ENCODE measurements around the gene F10.

Gene F10

DNA sequence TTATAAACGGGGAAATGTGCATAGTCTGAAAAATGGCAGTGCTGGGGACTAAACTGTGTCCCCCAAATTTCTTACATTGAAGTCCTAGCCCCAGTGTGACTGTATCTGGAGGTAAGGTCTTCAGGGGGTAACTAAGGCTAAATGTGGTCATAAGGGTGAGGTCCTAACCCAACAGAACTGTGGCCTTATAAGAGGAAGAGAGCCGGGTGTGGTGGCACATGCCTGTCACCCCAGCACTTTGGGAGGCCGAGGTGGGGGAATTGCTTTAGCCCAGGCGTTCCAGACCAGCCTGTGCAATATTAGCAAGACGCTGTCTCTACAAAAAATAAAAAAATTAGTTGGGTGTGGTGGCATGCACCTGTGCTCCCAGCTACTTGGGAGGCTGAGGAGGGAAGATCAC, 53.7 kb downstream of the F10 start:
- no peak for DNase-seq

- no peak for DNase-seq
These were observed 54.2 kb downstream of the F10 start for GRCh38 chr13:113176822-113177221.

DNA sequence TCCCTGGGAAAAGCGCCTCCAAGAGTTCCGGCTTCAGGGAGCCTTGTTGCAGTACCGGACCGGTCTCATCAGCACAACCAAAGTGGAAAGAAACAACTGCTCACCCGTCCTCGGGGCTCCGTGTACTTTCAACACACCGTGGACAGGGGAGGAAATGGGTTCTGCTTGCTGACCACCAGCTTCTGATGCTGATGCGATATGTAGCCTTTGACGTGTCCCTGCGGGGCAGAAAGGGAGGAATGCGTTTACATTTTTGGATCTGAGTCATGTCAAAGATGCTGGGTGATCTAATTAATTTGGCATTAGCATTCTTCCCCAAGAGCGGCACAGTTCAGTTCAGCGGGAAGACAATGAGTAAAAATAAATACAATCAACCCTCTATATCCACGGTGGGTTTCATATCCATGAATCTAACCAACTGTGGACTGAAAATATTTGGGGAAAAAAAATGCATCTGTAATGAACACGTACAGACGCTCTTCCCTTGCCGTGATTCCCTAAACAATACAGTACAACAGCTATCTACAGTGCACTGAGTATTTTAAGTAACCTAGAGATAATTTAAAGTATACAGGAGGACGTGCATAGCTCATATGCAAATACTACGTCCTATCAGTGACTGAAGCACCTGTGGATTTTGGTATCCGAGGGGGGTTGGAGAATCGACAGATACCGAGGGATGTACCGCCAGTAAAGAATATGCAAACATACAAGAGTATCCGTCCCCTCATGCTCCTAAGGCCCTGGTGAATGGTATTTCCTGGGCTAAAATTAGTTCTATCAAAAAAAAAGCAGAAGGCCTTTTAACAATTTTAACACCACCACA, 55.7 kb downstream of the F10 start:
- DNase-seq: no peak

- no peak for DNase-seq
These were observed 56.2 kb downstream of the F10 start for GRCh38 chr13:113178896-113179167.

GRCh38 chr13:113179374-113180230, 57.0 kb downstream of the F10 start:
- no peak for DNase-seq

GRCh38 chr13:113182046-113182445, 59.4 kb downstream of the F10 start:
- DNase-seq: no peak

DNA sequence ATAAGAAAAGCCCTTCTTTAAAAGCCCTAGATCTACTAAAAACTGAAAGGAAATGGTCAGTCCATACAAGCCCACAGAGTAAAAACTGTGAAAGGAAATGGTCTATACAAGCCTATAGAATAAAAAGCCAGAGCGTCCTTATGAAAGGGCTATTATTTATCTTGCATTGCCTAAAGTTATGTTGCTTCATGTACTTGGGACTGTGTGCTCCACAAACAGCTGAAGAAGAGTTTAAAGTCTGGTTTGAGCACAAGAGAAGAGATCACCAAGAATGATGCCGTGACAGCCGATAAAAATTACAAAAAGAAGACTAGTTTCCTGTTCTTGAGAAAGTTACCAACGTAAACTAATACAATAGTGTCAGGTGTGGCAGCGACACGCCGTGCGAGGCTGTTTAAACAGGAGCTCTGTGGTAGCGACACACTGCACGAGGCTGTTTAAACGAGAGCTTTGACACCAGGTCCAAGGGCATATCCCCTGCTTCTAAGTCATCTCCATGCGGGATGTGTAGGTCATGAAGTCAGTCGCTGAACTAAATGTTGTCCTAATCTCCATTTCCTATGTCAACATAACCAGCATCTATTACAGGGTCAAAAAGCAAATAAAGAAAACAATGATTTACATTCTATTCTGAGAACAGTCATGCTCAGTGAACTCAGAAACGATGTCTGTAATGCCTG, 61.0 kb downstream of the F10 start:
- DNase-seq: no peak

- no peak for DNase-seq
These were observed 62.2 kb downstream of the F10 start for GRCh38 chr13:113184568-113185440.

- DNase-seq: no peak
These were observed 63.7 kb downstream of the F10 start for GRCh38 chr13:113186061-113186900.

DNA sequence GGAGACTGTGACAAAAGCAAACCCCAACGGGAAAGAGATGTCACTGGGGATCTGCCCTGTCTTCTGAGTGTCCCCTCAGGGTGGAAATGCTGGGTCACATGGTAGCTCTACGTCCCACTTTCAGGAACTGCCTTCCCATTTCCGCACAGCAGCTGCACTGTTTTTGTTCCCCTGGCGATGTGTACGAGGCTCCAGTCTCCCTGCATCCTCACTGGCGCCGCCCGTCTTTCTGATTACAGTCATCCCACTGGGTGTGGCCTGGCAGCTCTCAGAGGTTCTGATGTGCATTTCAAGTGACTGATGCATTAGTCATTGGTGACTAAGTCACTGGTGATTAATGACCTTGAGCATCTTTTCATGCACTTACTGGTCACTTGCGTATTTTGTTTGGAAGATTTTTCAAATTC, 64.7 kb downstream of the F10 start:
- no peak for DNase-seq

DNA sequence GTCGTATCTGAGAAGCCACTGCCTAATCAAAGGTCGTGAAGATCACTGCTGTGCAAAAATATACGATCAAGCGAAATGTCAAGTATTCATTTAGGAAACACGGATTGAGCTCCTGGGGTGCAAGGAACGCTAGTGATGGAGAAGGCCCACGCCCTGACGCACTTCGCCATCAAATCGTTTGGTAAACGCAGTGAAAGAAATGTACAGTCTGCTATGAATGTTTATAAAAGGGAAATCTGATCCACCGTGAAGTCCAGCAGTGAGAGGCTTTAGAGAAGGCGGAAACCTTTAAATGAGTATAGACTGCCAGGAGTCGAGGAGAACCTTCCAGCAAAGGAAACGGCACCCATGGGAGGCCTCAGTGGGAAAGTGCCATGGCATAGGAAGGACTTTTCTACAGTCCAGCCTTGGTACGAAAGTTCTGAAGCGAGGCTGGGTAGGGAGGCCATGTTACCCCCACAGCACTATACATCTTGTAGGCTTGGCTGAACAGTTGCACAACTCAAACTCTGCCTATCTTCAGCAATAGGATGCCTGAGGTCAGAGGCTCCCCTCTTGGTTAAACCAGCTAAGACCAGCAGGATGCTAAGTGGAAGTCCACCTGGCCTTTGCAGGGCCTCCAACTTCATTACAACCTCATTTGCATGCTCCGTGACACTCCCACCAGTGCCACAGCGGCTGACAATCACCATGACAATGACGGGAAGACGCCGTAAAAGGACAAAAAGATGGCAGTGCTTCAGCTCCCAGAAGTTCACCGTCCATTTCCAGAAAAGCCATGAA, 65.5 kb downstream of the F10 start:
- no peak for DNase-seq

DNA sequence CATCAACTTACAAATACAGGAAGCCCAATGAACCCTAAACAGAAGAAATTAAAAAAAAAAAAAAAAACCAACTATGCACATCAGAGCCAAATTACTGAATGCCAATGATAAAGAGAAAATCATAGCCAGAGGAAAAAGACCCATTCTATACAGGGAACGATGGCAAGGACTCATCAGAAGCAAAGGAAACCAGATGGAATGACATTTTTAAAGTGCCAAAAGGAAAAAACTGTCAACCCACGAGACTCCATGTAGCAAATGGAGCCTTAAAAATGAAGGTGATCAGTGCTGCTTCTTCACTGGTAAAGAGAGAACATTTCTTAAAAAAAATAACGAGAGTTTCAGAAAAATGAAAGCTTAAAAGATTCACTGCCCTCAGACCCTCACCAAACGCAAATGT, 67.6 kb downstream of the F10 start:
- DNase-seq: no peak

GRCh38 chr13:113192279-113192678, 69.7 kb downstream of the F10 start:
- no peak for DNase-seq

DNA sequence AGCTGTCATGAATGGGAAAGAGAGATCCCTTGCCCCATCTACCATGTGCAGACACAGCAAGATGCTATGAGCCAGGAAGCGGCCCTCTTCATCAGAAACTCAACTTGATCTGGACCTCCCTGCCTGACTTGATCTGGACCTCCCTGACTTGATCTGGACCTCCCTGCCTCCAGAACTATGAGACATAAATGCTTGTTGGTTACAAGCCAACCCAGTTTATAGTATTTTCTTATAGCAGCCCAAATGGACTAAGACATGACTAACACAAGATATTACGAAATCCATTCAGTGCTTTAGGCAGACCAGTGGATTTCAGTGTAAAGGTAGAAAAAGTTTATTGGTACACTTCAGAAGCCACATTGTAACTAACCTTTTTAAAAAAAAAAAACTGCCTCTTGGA, 70.3 kb downstream of the F10 start:
- DNase-seq: no peak

GRCh38 chr13:113195360-113195759, 72.8 kb downstream of the F10 start:
- DNase-seq: no peak

DNA sequence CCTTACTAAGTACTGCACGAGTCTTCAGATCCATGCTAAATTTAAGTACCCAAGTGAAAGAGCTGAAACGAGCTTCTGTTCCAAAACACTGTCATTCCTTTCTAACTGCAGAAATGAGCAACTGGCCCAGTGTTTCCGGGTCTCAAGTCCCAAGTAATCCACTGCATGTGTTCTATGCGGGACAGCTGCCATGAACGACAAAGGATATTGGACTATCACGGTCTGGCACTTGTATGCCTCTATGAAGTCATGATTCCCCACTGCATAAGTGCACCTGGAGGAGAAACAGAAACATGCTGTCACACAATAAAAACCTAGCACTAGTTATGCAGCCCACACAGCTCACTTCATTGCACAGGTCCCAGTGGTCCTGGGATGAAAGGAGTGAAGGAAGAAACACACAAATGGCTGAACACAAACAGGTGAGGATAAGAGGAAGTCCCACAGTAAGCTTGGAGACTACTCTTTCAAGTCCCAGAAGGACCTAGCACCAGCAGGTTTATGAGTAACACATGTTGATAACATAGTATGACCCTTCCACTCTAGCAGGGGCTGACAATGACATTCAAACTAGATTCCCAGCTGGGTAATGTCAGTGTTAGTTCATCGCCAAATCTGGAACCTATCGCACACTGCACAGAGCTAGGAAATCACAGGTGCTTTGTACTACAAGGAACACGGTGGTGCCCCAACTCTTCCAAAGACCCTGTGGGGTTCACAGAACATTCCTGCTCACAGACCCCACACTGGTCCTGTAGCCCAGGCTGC, 74.6 kb downstream of the F10 start:
- no peak for DNase-seq

Data from femur (tissue), 1 donor.